Neuronal stem cell (in vitro differentiated cells): ENCODE data around the gene SSTR5.

ENCODE experiments used
- DNase-seq: peaks from one replicate; pipeline ENCODE4 v3.0.0-alpha.2; 2013; ENCODE audit warnings: low spot score
- H2AFZ ChIP-seq: one replicate; pipeline ENCODE4 v1.6.1; 2013; ENCODE audit warnings: mild to moderate bottlenecking, low read length, inconsistent platforms
- H2AK5ac ChIP-seq: 2 replicates; pipeline ENCODE4 v1.6.1; 2013; ENCODE audit warnings: low read depth, mild to moderate bottlenecking, inconsistent platforms, low read length, moderate library complexity, mixed read lengths
- H2BK120ac ChIP-seq: 2 replicates; pipeline ENCODE4 v1.6.1; 2013; ENCODE audit warnings: low read depth, mild to moderate bottlenecking, inconsistent platforms, low read length, moderate library complexity, mixed read lengths
- H2BK12ac ChIP-seq: one replicate; pipeline ENCODE4 v1.6.1; 2013; ENCODE audit warnings: low read length, inconsistent platforms
- H2BK15ac ChIP-seq: 2 replicates; pipeline ENCODE4 v1.6.1; 2013; ENCODE audit warnings: mild to moderate bottlenecking, low read length, inconsistent platforms, mixed read lengths
- H2BK5ac ChIP-seq: one replicate; pipeline ENCODE4 v1.6.1; 2013; ENCODE audit warnings: inconsistent platforms, mild to moderate bottlenecking, low read length, moderate library complexity
- H3K14ac ChIP-seq: one replicate; pipeline ENCODE4 v1.6.1; 2013; ENCODE audit warnings: low read length, inconsistent platforms
- H3K18ac ChIP-seq: 2 replicates; pipeline ENCODE4 v1.6.1; 2013; ENCODE audit warnings: low read length, inconsistent platforms
- H3K23ac ChIP-seq: 2 replicates; pipeline ENCODE4 v1.6.1; 2013; ENCODE audit warnings: low read depth, mild to moderate bottlenecking, mixed read lengths, low read length, inconsistent platforms; ENCODE audit not compliant: poor library complexity
- H3K27ac ChIP-seq: replicated peaks from 3 replicates; pipeline ENCODE4 v1.5.1; 2013; ENCODE audit warnings: low read length, inconsistent platforms
- H3K27me3 ChIP-seq, 3 experiments: 2 replicates each; pipeline ENCODE4 v1.6.1; 2013; ENCODE audit warnings: low read length in 3 of 3, mild to moderate bottlenecking in 2 of 3, inconsistent platforms in 1 of 3, low read depth in 1 of 3, mixed read lengths in 1 of 3, moderate library complexity in 1 of 3; ENCODE audit not compliant: control insufficient read depth in 3 of 3, insufficient read depth in 3 of 3
- H3K36me3 ChIP-seq, 2 donors: replicated peaks in 1 of 2; 2 replicates each; pipeline ENCODE4 v1.6.1; 2013; ENCODE audit warnings: low read length in 2 of 2; ENCODE audit not compliant: control insufficient read depth in 2 of 2, insufficient read depth in 2 of 2
- H3K4ac ChIP-seq: 2 replicates; pipeline ENCODE4 v1.6.1; 2013; ENCODE audit warnings: inconsistent platforms, mild to moderate bottlenecking, low read length, moderate library complexity
- H3K4me1 ChIP-seq, 2 donors: 1 replicate in 1 of 2; 2 replicates in 1 of 2; pipeline ENCODE4 v1.6.1; 2013; ENCODE audit warnings: low read length in 2 of 2, low read depth in 1 of 2; ENCODE audit not compliant: control insufficient read depth in 2 of 2, insufficient read depth in 1 of 2
- H3K4me2 ChIP-seq: one replicate; pipeline ENCODE4 v1.6.1; 2013; ENCODE audit warnings: mild to moderate bottlenecking, low read length, inconsistent platforms; ENCODE audit not compliant: insufficient read depth, poor library complexity, severe bottlenecking
- H3K4me3 ChIP-seq, 2 donors: 2 replicates each; pipeline ENCODE4 v1.5.1; 2013; ENCODE audit warnings: low read length in 2 of 2, mild to moderate bottlenecking in 2 of 2, inconsistent platforms in 1 of 2, moderate library complexity in 1 of 2
- H3K79me1 ChIP-seq: one replicate; pipeline ENCODE4 v1.6.1; 2013; ENCODE audit warnings: low read depth, mild to moderate bottlenecking, inconsistent platforms, low read length, moderate library complexity
- H3K9ac ChIP-seq: one replicate; pipeline ENCODE4 v1.6.1; 2013; ENCODE audit warnings: mild to moderate bottlenecking, low read depth, low read length, inconsistent platforms; ENCODE audit not compliant: poor library complexity
- H3K9me3 ChIP-seq, 2 donors: replicated peaks in 1 of 2; 2 replicates each; pipeline versions ENCODE3 to v1.6.1; 2013; ENCODE audit warnings: low read length in 2 of 2, mild to moderate bottlenecking in 2 of 2, inconsistent platforms in 1 of 2, low read depth in 1 of 2, mixed read lengths in 1 of 2, moderate library complexity in 1 of 2; ENCODE audit not compliant: control insufficient read depth in 2 of 2, insufficient read depth in 1 of 2
- H4K8ac ChIP-seq: one replicate; pipeline ENCODE4 v1.6.1; 2013; ENCODE audit warnings: low read depth, mild to moderate bottlenecking, inconsistent platforms, low read length, moderate library complexity
- H4K91ac ChIP-seq: one replicate; pipeline ENCODE4 v1.6.1; 2013; ENCODE audit warnings: low read length, low read depth, mild to moderate bottlenecking, inconsistent platforms; ENCODE audit not compliant: poor library complexity
- WGBS, 2 donors: extraction: QIAGEN DNeasy Blood & Tissue Kit; methylation state at CpG; one replicate each; pipeline ENCODE4 v1.1.7; 2013; ENCODE audit warnings: missing lambda C conversion rate in 2 of 2, mixed read lengths in 1 of 2; ENCODE audit not compliant: insufficient read length in 2 of 2, insufficient replicate concordance in 1 of 2; ENCODE audit errors: extremely low coverage in 2 of 2; 5-methylcytosine and 5-hydroxymethylcytosine counted together

Gene SSTR5

DNA sequence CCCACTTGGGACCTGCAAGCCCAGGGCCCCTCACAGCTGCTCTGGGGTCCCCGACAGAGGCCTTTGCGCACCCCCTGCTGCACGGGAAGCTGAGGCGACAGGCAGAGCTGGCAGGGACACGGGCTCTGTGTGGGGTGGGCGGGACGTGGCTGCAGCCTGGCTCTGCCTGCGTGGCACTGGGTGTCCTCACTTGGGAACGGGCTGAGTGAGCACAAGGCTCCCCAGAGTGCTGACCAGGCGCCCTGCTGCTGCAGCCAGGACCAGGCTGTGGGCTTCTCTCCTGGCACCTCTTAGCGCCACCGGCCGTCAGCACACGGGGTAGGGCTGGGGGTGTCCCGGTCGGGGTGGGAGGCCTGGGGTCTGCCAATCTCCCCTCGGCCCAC lies 16.9 kb downstream of the SSTR5 start:
- no peak overlapping the region for H3K4me2 ChIP-seq
- H3K27ac ChIP-seq: no peak overlapping the region
- no peak overlapping the region for H2BK5ac ChIP-seq
- H3K4me1 ChIP-seq: peaks cover 15 to 17% of the 10 kb centered on the region in 2 donors
- no peaks in the 10 kb centered on the region for H3K27me3 ChIP-seq
- H4K8ac ChIP-seq: no peak overlapping the region
- H4K91ac ChIP-seq: no peak overlapping the region
- WGBS, 2 donors: no CpG with 5 or more reads among the region's 17 CpGs
- no peak overlapping the region for H3K9ac ChIP-seq
- H3K79me1 ChIP-seq: peaks cover 2% of the 10 kb centered on the region
- peak overlapping the region; percentile 81 for H2BK120ac ChIP-seq
- H2BK15ac ChIP-seq: peak overlapping the region; percentile 81
- H3K14ac ChIP-seq: peak overlapping the region; percentile 21
- peaks cover 0 to 2% of the 10 kb centered on the region in 2 donors for H3K36me3 ChIP-seq
- H3K18ac ChIP-seq: peak overlapping the region; percentile 90
- H2BK12ac ChIP-seq: peak overlapping the region; percentile 22
- H3K9me3 ChIP-seq: peaks cover 8 to 10% of the 10 kb centered on the region in 2 donors
- H2AK5ac ChIP-seq: peak overlapping the region; percentile 96
- H3K23ac ChIP-seq: no peak overlapping the region
- no peak for DNase-seq
- H3K4ac ChIP-seq: no peak overlapping the region
- H2AFZ ChIP-seq: no peak overlapping the region
- no peak overlapping the region for H3K4me3 ChIP-seq

DNA sequence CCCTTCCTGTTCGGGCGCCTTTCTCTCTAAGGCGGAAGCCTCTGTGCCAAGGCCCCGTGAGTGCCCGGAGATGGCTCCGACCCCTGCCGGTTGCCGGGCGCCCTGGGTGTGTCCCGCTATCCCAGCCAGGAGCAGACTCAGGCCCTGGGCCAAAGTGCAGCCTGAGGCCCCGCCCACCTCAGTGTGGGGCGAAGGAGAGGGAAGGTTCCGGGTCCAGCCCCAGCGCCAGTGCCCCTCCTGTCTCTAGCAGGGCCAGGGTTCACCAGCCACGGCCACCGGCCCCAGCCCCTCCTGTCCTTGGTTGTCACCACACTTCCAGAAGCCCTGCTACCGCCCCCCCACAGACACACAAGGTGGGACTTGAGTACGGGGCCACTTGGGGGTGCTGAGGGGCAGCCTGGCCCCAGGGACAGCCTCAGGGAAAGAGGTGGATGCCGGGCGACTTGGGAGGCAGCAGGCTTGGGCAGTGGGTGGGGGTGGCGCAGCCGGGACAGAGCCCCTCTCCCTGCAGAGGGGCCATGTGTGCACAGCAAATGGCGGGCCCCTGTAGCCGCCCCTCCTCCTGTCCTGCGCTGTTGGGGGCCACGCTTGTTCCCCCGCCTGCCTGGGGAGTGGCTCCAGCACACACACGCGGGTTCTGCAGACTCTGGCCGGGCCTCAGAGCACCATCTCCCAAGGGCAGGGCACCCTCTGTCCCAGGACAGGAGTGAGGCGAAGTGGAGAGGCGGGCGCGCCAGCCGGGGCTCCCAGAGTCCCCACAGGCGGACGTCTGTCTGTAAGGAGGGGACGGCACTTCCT lies 17.5 kb downstream of the SSTR5 start:
- Histone ChIP-seq H2BK5ac (peak overlapping the region; percentile 60), H3K4ac (peak overlapping the region; percentile 38), H2BK120ac (peak overlapping the region; percentile 91), H3K27me3 (no peaks in the 10 kb centered on the region), H4K8ac (peak overlapping the region; percentile 82), H3K79me1 (no peaks in the 10 kb centered on the region), H3K14ac (peak overlapping the region; percentile 82), H2BK15ac (peak overlapping the region; percentile 99), H3K36me3 (no peaks in the 10 kb centered on the region), H3K27ac (no peak overlapping the region), H3K4me3 (no peak overlapping the region), H3K23ac (no peak overlapping the region), H3K9ac (peak overlapping the region; percentile 30), H3K18ac (peak overlapping the region; percentile 99), H3K9me3 (peaks cover 2 to 5% of the 10 kb centered on the region in 2 donors), H3K4me2 (no peak overlapping the region), H2AFZ (peak overlapping the region; percentile 73), H2BK12ac (no peak overlapping the region), H3K4me1 (peaks cover 15 to 17% of the 10 kb centered on the region in 2 donors), H2AK5ac (peak overlapping the region; percentile 96), H4K91ac (no peak overlapping the region)
- no peak for DNase-seq
- no CpG with 5 or more reads among the region's 38 CpGs for WGBS, 2 donors

DNA sequence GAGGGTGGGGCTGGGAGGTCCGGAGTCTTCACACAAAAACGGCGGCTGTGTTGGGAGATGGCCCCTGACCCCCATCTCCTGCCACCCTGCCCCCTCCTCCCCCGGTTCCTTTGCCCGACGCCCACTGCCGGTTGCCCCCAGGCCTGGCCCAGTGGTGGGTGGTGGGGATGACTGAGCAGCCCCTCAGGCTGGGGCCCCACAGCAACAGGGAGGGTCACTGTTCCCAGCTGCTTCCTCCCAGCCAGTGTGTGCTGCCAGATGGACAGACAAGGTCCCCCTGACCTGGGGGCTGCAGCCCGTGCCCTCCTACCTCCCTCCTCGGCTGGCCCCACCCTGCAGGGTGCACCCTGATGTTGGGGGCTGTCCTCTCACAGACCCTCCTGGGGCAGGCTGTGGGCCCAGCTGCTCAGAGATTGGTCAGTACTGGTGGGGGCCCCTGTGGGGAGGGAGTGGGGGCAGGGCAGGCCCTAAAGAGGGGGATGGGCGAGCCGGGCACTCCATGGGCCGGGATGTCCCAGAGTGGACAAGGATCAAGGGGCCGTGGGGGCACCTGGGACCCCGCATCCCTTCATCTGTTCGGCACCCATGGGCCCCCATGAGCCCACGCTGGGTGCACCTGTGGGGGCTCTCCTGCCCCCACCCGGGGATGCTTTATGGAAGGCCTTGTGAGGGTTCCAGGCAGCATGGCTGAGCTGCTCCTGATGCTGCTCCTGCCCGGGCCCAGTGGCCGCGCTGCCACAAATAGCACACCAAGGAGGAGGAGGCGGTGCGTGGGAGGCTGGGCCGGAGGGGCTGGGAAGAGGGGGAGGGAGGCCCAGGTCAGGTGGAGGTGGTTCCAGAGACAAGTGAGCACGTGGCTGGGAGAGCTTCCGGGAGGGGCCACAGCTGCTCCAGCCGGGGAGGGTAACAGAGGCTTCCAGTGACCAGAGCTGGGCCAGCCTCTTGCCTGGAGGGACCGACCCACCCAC lies 18.4 kb downstream of the SSTR5 start:
- Histone ChIP-seq H3K4me2 (peak overlapping the region; percentile 18), H2BK15ac (peak overlapping the region; percentile 99), H3K27ac (no peak overlapping the region), H3K36me3 (no peaks in the 10 kb centered on the region), H2AFZ (peak overlapping the region; percentile 73), H3K79me1 (no peaks in the 10 kb centered on the region), H2BK5ac (peak overlapping the region; percentile 60), H3K18ac (peak overlapping the region; percentile 99), H3K23ac (peak overlapping the region; percentile 55), H3K9ac (peak overlapping the region; percentile 12), H3K4ac (peak overlapping the region; percentile 13), H3K14ac (peak overlapping the region; percentile 63), H2BK120ac (peak overlapping the region; percentile 91), H3K4me1 (peaks cover 15 to 17% of the 10 kb centered on the region in 2 donors), H3K4me3 (no peak overlapping the region), H3K9me3 (peaks cover 0 to 1% of the 10 kb centered on the region in 2 donors), H2AK5ac (peak overlapping the region; percentile 96), H2BK12ac (peak overlapping the region; percentile 91), H4K8ac (peak overlapping the region; percentile 43), H3K27me3 (peaks cover 0 to 7% (median 0%) of the 10 kb centered on the region in 3 experiments), H4K91ac (no peak overlapping the region)
- DNase-seq: no peak
- no CpG with 5 or more reads among the region's 27 CpGs for WGBS, 2 donors
